GM20000 (cell line): ENCODE results near the gene PSAP.

Experiments
- DNase-seq: peaks from one replicate; pipeline ENCODE4 v3.0.0; 2012; ENCODE audit warnings: low spot score
- TF ChIP-seq, protein P1 (sequence below): IDR thresholded peaks from 2 replicates; pipeline ENCODE4 v1.5.1; 2012; ENCODE audit warnings: mild to moderate bottlenecking, control low read depth; ENCODE audit errors: extremely low read depth, missing control alignments

The PSAP gene

GRCh38 chr10:71790749-71791440 is 60.2 kb downstream of the PSAP start:
- TF ChIP-seq, protein P1, sequence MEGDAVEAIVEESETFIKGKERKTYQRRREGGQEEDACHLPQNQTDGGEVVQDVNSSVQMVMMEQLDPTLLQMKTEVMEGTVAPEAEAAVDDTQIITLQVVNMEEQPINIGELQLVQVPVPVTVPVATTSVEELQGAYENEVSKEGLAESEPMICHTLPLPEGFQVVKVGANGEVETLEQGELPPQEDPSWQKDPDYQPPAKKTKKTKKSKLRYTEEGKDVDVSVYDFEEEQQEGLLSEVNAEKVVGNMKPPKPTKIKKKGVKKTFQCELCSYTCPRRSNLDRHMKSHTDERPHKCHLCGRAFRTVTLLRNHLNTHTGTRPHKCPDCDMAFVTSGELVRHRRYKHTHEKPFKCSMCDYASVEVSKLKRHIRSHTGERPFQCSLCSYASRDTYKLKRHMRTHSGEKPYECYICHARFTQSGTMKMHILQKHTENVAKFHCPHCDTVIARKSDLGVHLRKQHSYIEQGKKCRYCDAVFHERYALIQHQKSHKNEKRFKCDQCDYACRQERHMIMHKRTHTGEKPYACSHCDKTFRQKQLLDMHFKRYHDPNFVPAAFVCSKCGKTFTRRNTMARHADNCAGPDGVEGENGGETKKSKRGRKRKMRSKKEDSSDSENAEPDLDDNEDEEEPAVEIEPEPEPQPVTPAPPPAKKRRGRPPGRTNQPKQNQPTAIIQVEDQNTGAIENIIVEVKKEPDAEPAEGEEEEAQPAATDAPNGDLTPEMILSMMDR, result no peak
- no peak for DNase-seq

DNA sequence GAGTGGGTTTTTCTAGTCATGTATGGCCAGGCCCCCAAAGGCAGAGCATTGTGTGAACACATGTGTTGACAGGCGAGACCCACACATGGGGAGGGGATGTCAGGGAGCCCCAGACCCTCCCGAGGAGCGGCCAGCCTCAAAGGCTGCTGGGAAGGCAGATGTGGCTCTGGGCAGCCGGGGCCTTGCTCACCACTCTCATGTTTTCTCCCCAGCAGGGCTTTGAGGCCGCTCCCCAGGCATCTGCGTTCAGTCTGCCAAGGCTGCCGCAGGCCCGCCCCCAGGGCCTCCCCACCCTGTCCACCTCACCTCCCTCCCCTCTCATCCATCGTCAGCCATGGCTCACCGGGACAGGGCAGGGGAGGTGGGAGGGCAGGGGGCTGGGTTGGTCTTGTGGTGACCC is 61.2 kb downstream of the PSAP start:
- TF ChIP-seq, protein P1, result no peak
- DNase-seq, result no peak

GRCh38 chr10:71788954-71789353 is 62.1 kb downstream of the PSAP start:
- no peak for DNase-seq
- TF ChIP-seq, protein P1, result no peak

- TF ChIP-seq, protein P1, result no peak
Observed at GRCh38 chr10:71784679-71785272, 66.3 kb downstream of the PSAP start.

DNA sequence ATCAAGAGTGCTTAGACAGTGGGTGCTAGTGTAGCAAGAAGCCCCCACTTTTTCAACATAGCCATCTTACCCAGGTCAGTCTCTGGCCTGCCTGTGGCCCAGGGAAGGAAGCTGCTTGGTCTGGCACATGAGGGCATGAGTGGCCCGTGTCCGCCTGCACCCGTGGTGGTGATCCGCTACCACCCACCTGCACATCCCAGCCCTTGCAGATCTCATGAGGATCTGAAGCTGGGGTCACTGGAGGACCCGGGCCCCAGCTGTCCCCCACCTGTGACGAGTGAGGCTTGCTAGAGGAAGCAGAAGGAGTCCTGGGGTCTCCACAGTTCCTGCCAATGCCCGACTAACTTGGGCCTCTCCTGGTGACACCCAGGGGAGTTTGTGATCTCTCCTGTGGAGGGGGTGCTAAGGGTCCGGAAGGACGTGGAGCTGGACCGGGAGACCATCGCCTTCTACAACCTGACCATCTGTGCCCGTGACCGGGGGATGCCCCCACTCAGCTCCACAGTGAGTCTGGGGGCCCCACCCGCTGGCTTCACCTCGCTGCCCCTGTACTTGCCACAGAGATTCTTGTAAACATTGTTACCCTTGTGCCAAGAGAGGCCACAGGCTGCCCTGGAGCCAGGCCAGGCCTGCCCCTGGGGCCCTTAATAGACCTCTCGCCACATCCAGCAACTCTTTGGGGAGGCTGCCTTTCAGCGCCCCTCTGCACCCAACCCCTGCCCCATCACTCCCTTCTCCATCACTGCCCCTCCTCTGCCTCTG is 67.0 kb downstream of the PSAP start:
- DNase-seq, result no peak
- TF ChIP-seq, protein P1, result no peak

More at GRCh38 chr10:71784679-71785272, 66.3 kb downstream of the PSAP start:
- DNase-seq, result no peak

GRCh38 chr10:71782917-71783490 is 68.0 kb downstream of the PSAP start:
- DNase-seq, result no peak
- TF ChIP-seq, protein P1, result no peak
